Transverse colon (tissue), 3 donors: ENCODE results near the gene RUNDC3A.

Experiments used
- CTCF ChIP-seq, 5 experiments: fragments of 200-600 bp in 3 of 5; fragments of 450-650 bp in 2 of 5; sonication (generic) in 3 of 5; IDR thresholded peaks; 1 replicate in 2 of 5; 2 replicates in 3 of 5; pipeline ENCODE4 v1.5.1; 2016 to 2017; ENCODE audit warnings: antibody characterized with exemption in 5 of 5, inconsistent platforms in 3 of 5, mild to moderate bottlenecking in 2 of 5, moderate library complexity in 1 of 5
- EP300 ChIP-seq: sonication (generic); formaldehyde crosslinking; IDR thresholded peaks from one replicate; pipeline ENCODE4 v1.6.1; 2017; ENCODE audit warnings: antibody characterized with exemption, low read depth
- POLR2A ChIP-seq: fragments of 450-650 bp; IDR thresholded peaks from one replicate; pipeline ENCODE4 v1.6.1; 2016; ENCODE audit warnings: antibody characterized with exemption, mild to moderate bottlenecking, moderate library complexity

DNA sequence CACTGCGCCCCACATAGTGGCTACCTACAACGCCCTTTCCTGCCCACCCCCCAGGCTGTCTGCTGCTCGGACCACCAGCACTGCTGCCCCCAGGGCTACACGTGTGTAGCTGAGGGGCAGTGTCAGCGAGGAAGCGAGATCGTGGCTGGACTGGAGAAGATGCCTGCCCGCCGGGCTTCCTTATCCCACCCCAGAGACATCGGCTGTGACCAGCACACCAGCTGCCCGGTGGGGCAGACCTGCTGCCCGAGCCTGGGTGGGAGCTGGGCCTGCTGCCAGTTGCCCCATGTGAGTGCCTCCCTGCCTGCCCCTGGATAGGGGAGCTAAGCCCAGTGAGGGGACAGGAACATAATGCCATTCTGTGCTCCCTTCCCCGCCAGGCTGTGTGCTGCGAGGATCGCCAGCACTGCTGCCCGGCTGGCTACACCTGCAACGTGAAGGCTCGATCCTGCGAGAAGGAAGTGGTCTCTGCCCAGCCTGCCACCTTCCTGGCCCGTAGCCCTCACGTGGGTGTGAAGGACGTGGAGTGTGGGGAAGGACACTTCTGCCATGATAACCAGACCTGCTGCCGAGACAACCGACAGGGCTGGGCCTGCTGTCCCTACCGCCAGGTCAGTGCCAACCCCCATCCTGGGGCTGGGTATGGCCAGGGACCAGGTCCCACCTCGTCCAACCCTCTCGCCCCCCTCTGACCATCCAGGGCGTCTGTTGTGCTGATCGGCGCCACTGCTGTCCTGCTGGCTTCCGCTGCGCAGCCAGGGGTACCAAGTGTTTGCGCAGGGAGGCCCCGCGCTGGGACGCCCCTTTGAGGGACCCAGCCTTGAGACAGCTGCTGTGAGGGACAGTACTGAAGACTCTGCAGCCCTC is 43.8 kb downstream of the RUNDC3A start:
- TF ChIP-seq CTCF (IDR thresholded peaks at IDR 0.05): no peak
- no peak for TF ChIP-seq EP300
- no peak for TF ChIP-seq POLR2A
